KMS-11 (cell line): ENCODE data around the gene MDFI.

ENCODE experiments used
- H2AFZ ChIP-seq: fragments of 200-600 bp; sonication (generic); 2 replicates; pipeline ENCODE4 v1.6.1; 2016; ENCODE audit warnings: antibody characterized with exemption, mixed run types, low read depth
- H3K27ac ChIP-seq: fragments of 200-600 bp; sonication (generic); 2 replicates; pipeline ENCODE4 v1.6.1; 2016; ENCODE audit warnings: mild to moderate bottlenecking, mixed run types
- H3K27me3 ChIP-seq: fragments of 200-600 bp; sonication (generic); 2 replicates; pipeline ENCODE4 v1.6.1; 2017; ENCODE audit warnings: mild to moderate bottlenecking, low read depth, mixed run types, moderate library complexity; ENCODE audit not compliant: insufficient read depth
- H3K36me3 ChIP-seq: fragments of 200-600 bp; sonication (generic); 2 replicates; pipeline ENCODE4 v1.6.1; 2017; ENCODE audit warnings: mild to moderate bottlenecking, mixed run types; ENCODE audit not compliant: insufficient read depth
- H3K4me1 ChIP-seq: fragments of 200-600 bp; sonication (generic); 2 replicates; pipeline ENCODE4 v1.6.1; 2016; ENCODE audit warnings: mild to moderate bottlenecking, low read depth, mixed run types; ENCODE audit not compliant: poor library complexity, severe bottlenecking
- H3K4me2 ChIP-seq: fragments of 200-600 bp; sonication (generic); 2 replicates; pipeline ENCODE4 v1.7.0; 2016; ENCODE audit warnings: mild to moderate bottlenecking, mixed run types
- H3K4me3 ChIP-seq: fragments of 200-600 bp; sonication (generic); IDR thresholded peaks from 2 replicates; pipeline ENCODE4 v1.6.1; 2017; ENCODE audit warnings: low read depth, low read length, mixed read lengths; ENCODE audit not compliant: insufficient read depth
- H3K79me2 ChIP-seq: fragments of 200-600 bp; sonication (generic); 2 replicates; pipeline ENCODE4 v1.6.1; 2016; ENCODE audit warnings: low read depth, mixed run types; ENCODE audit not compliant: insufficient read depth
- H3K9ac ChIP-seq: fragments of 200-600 bp; sonication (generic); 2 replicates; pipeline ENCODE4 v1.6.1; 2016; ENCODE audit warnings: mild to moderate bottlenecking, mixed run types
- H4K20me1 ChIP-seq: fragments of 200-600 bp; sonication (generic); 2 replicates; pipeline ENCODE4 v1.6.1; 2016; ENCODE audit warnings: mild to moderate bottlenecking, mixed run types; ENCODE audit not compliant: insufficient read depth
- TF ChIP-seq, protein P1 (sequence below): fragments of 200-600 bp; sonication (generic); conservative IDR thresholded peaks from 2 replicates; pipeline ENCODE4 v1.6.1; 2017; ENCODE audit warnings: low read depth, mild to moderate bottlenecking, antibody characterized with exemption, low read length, moderate library complexity, mixed read lengths

Gene MDFI

DNA sequence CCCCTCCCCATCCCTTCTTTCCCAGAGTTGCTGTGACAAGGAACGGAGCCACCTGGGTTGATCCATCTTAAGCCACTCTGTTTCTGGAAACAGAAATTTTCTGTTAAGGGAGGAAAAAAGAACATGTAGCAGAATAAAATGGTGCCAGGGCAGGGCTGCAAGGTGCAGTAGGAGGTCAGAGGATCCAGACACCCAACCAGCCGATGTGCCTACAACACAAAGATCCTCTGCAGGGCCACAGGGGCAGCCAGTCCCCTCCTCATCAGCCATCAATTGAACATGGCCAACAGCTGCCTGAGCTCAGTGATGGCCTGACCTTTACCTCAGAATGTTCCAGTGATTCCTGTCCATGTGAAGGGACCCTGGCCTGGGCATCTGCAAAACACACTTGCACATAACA lies 11.9 kb downstream of the MDFI start:
- Histone ChIP-seq H4K20me1 (no peaks in the 10 kb centered on the region), H3K27me3 (peaks cover 47% of the 10 kb centered on the region), H3K4me1 (no peaks in the 10 kb centered on the region), H3K36me3 (no peaks in the 10 kb centered on the region), H3K27ac (no peak overlapping the region), H2AFZ (no peak overlapping the region), H3K79me2 (no peaks in the 10 kb centered on the region), H3K9ac (no peak overlapping the region), H3K4me3 (no peak overlapping the region), H3K4me2 (no peak overlapping the region)
- TF ChIP-seq, protein P1, sequence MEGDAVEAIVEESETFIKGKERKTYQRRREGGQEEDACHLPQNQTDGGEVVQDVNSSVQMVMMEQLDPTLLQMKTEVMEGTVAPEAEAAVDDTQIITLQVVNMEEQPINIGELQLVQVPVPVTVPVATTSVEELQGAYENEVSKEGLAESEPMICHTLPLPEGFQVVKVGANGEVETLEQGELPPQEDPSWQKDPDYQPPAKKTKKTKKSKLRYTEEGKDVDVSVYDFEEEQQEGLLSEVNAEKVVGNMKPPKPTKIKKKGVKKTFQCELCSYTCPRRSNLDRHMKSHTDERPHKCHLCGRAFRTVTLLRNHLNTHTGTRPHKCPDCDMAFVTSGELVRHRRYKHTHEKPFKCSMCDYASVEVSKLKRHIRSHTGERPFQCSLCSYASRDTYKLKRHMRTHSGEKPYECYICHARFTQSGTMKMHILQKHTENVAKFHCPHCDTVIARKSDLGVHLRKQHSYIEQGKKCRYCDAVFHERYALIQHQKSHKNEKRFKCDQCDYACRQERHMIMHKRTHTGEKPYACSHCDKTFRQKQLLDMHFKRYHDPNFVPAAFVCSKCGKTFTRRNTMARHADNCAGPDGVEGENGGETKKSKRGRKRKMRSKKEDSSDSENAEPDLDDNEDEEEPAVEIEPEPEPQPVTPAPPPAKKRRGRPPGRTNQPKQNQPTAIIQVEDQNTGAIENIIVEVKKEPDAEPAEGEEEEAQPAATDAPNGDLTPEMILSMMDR = no peak

DNA sequence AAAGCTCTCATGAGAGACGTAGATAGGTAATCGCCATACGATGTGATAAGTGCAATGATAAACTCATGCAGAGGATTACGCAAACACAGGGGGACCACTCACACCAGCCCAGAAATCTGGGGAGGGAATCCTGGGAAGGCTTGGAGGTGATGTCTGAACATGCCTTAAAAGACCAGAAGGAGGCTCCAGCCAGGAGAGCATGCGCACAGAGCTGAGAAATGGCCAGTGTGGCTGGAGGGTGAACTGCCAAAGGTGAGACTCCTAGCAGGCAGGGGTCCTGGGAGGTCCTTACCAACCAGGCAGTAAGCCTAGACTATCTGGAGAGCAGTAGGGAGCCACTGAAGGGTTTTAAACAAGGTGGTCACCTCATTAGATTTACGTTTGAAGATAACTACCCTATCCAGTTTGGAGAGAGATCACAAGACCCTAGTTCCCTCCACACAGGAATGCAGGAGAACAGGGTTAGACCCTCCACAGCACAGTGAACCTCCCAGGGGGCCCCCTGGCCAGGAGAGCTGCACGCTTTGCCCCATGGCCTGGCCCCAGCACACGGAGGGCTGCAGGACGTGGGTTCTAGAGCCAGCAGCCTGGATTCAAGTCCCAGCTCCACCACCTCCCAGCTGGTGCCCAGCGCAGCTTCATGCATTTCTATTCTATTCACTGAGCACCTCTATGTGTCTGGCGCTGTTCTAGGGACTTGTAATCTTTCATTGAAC lies 13.1 kb downstream of the MDFI start:
- H3K4me1 ChIP-seq = no peaks in the 10 kb centered on the region
- no peak overlapping the region for H3K27ac ChIP-seq
- no peak overlapping the region for H3K9ac ChIP-seq
- TF ChIP-seq, protein P1 = no peak
- no peaks in the 10 kb centered on the region for H4K20me1 ChIP-seq
- H3K4me2 ChIP-seq = no peak overlapping the region
- H3K27me3 ChIP-seq = peaks cover 45% of the 10 kb centered on the region
- no peak overlapping the region for H3K4me3 ChIP-seq
- H3K36me3 ChIP-seq = no peaks in the 10 kb centered on the region
- no peaks in the 10 kb centered on the region for H3K79me2 ChIP-seq
- H2AFZ ChIP-seq = no peak overlapping the region

DNA sequence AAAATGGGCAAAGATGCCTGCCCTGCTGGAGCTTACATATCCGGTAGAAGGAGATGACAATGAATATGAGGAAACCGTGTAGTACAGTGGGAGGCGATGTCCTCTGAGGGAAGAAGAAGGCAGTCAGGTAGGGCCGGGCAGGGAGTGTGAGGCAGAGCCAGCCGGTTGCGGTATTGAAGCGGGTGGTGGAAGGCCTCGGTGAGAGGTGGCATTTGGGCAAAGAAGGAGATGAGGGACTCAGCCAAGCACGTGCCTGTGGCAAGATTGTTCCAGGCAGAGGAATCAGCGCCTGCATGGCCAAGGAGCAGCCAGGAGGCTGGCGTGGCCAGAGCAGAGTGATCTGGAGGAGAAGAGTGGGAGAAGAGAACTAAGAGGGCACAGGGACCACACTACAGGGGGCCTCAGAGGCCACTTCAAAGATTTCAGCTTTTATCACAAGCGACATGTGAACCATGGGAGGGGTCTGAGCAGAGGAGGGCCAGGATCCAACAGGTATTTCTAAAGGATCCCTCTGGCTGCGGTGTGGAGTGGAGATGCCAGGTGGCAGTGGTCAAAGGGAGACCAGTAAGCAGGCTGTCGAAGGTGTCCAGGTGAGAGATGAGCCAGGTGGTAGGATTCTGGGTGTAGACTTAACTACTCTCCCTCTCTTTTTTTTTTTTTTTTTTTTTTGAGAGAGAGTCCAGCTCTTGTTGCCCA lies 13.8 kb downstream of the MDFI start:
- Histone ChIP-seq H4K20me1 (no peaks in the 10 kb centered on the region), H3K4me1 (no peaks in the 10 kb centered on the region), H2AFZ (no peak overlapping the region), H3K27me3 (peaks cover 47% of the 10 kb centered on the region), H3K36me3 (no peaks in the 10 kb centered on the region), H3K4me2 (no peak overlapping the region), H3K4me3 (no peak overlapping the region), H3K79me2 (no peaks in the 10 kb centered on the region), H3K27ac (no peak overlapping the region), H3K9ac (no peak overlapping the region)
- TF ChIP-seq, protein P1 = no peak

DNA sequence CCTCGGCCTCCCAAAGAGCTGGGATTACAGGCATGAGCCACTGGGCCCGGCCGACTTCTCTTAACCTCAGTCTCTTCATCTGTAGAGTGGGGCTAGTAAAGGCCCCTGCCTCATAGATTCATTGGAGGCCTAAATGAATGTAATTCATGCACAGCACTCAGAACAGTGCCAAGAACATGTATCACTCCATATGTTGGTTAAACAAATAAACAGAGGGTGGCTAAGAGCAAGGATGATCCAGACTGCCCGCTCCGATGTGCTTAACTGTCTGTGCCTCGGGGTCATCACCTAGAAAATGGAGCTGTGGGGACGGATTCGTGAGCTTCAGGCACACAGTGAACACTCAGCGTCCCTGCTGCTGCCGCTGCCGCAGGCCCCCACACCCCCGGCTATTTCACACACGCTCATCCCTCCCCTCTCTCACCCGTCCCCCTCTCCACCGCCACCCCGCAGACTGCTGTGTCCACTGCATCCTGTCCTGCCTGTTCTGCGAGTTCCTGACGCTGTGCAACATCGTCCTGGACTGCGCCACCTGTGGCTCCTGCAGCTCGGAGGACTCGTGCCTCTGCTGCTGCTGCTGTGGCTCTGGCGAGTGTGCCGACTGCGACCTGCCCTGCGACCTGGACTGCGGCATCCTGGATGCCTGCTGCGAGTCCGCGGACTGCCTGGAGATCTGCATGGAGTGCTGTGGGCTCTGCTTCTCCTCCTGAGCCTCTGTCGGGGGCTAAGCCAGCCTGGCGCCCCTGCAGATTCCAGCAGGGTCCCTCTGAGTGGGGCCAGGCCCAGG lies 14.8 kb downstream of the MDFI start:
- Histone ChIP-seq H3K79me2 (no peaks in the 10 kb centered on the region), H3K36me3 (no peaks in the 10 kb centered on the region), H3K4me1 (no peaks in the 10 kb centered on the region), H3K9ac (no peak overlapping the region), H4K20me1 (no peaks in the 10 kb centered on the region), H3K4me3 (no peak overlapping the region), H3K27me3 (peaks cover 54% of the 10 kb centered on the region), H3K27ac (no peak overlapping the region), H3K4me2 (no peak overlapping the region), H2AFZ (no peak overlapping the region)
- TF ChIP-seq, protein P1 = no peak
